GM12873 (cell line): Measurements from ENCODE around the gene TLR3.

Experiments
- CTCF ChIP-seq: IDR thresholded peaks from 2 replicates; pipeline ENCODE4 v1.5.1; 2012; ENCODE audit warnings: low read depth, mild to moderate bottlenecking, moderate library complexity, low read length, control low read depth; ENCODE audit not compliant: insufficient read depth; ENCODE audit errors: missing control alignments

TLR3 gene

GRCh38 chr4:186102931-186103330, 34.0 kb downstream of the TLR3 start:
- TF ChIP-seq CTCF: no peak

- no peak for TF ChIP-seq CTCF
Measured at GRCh38 chr4:186104114-186104889, 35.3 kb downstream of the TLR3 start, which contains the start of gene FAM149A. Gene FAM149A (plus strand): TSS chr4:186104704.

- TF ChIP-seq CTCF: no peak
Measured at GRCh38 chr4:186104890-186105646, 36.1 kb downstream of the TLR3 start.

- TF ChIP-seq CTCF: no peak
Measured at GRCh38 chr4:186105647-186106321, 36.8 kb downstream of the TLR3 start.

- no peak for TF ChIP-seq CTCF
Measured at GRCh38 chr4:186107947-186108346, 39.0 kb downstream of the TLR3 start.

- no peak for TF ChIP-seq CTCF
Measured at GRCh38 chr4:186108391-186108790, 39.4 kb downstream of the TLR3 start.

GRCh38 chr4:186109245-186109644, 40.3 kb downstream of the TLR3 start:
- no peak for TF ChIP-seq CTCF
